Gastrocnemius medialis (tissue), 4 donors: Measurements from ENCODE around the gene RPS13. TPM values are rescaled to one million over a fixed set of nuclear protein-coding genes. Genes with fewer than 3 reads are reported as not detected.
"Not testable (repeated sequence)": the region's sequence is repeated elsewhere in the genome, so short reads cannot be mapped to it uniquely, and the experiment has no call there.

Source experiments
- ATAC-seq, 2 donors: fragments of 150-250 bp; one replicate each; pipeline ENCODE4 v1.9.1; 2016
- DNase-seq, 2 donors: peaks; one replicate each; pipeline ENCODE4 v3.0.0-alpha.2; 2019
- H3K27ac ChIP-seq, 4 donors: fragments of 200-600 bp; sonication (generic); 1 replicate in 1 of 4; 2 replicates in 3 of 4; pipeline ENCODE4 v1.5.1; 2016 to 2018; ENCODE audit warnings: mild to moderate bottlenecking in 2 of 4, moderate library complexity in 1 of 4
- H3K27me3 ChIP-seq, 3 donors: fragments of 200-600 bp; sonication (generic) in 2 of 3; 1 replicate in 1 of 3; 2 replicates in 2 of 3; pipeline versions ENCODE4 v1.5.1 to v1.6.0; 2016 to 2019; ENCODE audit warnings: mild to moderate bottlenecking in 1 of 3, moderate library complexity in 1 of 3
- H3K36me3 ChIP-seq, 2 donors: fragments of 200-600 bp; sonication (generic) in 1 of 2; one replicate each; pipeline ENCODE4 v1.5.1; 2017 to 2018
- H3K4me1 ChIP-seq, 2 donors: fragments of 200-600 bp; sonication (generic) in 1 of 2; one replicate each; pipeline ENCODE4 v1.5.1; 2016 to 2017; ENCODE audit warnings: mild to moderate bottlenecking in 2 of 2
- H3K4me3 ChIP-seq, 4 donors: fragments of 200-600 bp; sonication (generic) in 3 of 4; 1 replicate in 1 of 4; 2 replicates in 3 of 4; pipeline ENCODE4 v1.5.1; 2016 to 2019; ENCODE audit warnings: mild to moderate bottlenecking in 2 of 4
- H3K9me3 ChIP-seq, 3 donors: fragments of 200-600 bp; sonication (generic) in 2 of 3; 1 replicate in 1 of 3; 2 replicates in 2 of 3; pipeline ENCODE4 v1.5.1; 2016 to 2019
- CTCF ChIP-seq, 5 experiments: fragments of 450-650 bp in 3 of 5; fragments of 200-600 bp in 2 of 5; sonication (generic) in 2 of 5; IDR thresholded peaks in 4 of 5; conservative IDR thresholded peaks in 1 of 5; 1 replicate in 4 of 5; 2 replicates in 1 of 5; pipeline ENCODE4 v1.5.1; 2016 to 2019; ENCODE audit warnings: antibody characterized with exemption in 5 of 5, mild to moderate bottlenecking in 3 of 5, moderate library complexity in 3 of 5
- POLR2A ChIP-seq, 2 donors: fragments of 450-650 bp; IDR thresholded peaks; one replicate each; pipeline ENCODE4 v1.6.1; 2017; ENCODE audit warnings: antibody characterized with exemption in 2 of 2, mild to moderate bottlenecking in 2 of 2, moderate library complexity in 2 of 2
- in situ Hi-C, 4 donors: fragments of 200-750 bp; cut with MboI; loops; one replicate each; pipeline versions ENCODE4 v1.15.0 to v1.8.0; 2017; ENCODE audit warnings: low sequenced_read_pairs in 4 of 4
- intact Hi-C: fragments of 100-400 bp; cut with DNase I; formaldehyde crosslinking; loops from one replicate; pipeline ENCODE4 v1.15.1; 2023; ENCODE audit warnings: low total_unique reads
- total RNA-seq, 4 donors: library from RNA; depleted of rRNA; stranded (reverse); fragments of >200 nt; gene quantifications; one replicate each; pipeline versions ENCODE4 v1.1.0 to v1.2.3, GENCODE V29; 2016

RPS13 gene
- total RNA-seq, 4 donors from 2014 or later, result 1,365 to 1,604 (median 1,491) TPM

GRCh38 chr11:17066691-17067090, 10.8 kb downstream of the RPS13 start:
- H3K27ac ChIP-seq, result no peak overlapping the region
- H3K27me3 ChIP-seq, result no peaks in the 10 kb centered on the region
- H3K4me1 ChIP-seq, result no peaks in the 10 kb centered on the region
- intact Hi-C loops, result no loop called here
- ATAC-seq, result no peak
- H3K36me3 ChIP-seq, result no peaks in the 10 kb centered on the region
- no peaks in the 10 kb centered on the region for H3K9me3 ChIP-seq
- in situ Hi-C loops, result loop anchor here (10.0 to 25.0 kb wide), 3 partner anchors 122 to 272 kb away; no protein-coding TSS in a partner anchor
- no peak for TF ChIP-seq POLR2A (IDR thresholded peaks at IDR 0.05)
- no peak for TF ChIP-seq CTCF (IDR thresholded peaks at IDR 0.05 in 4 of 5, conservative IDR thresholded peaks at IDR 0.05 in 1 of 5)
- H3K4me3 ChIP-seq, result no peak overlapping the region
- DNase-seq, result no peak

- ATAC-seq (peak; percentile 68 to 80), DNase-seq (peak in 1 of 2 donors; percentile 31)
- Histone ChIP-seq H3K9me3 (no peaks in the 10 kb centered on the region), H3K4me1 (no peaks in the 10 kb centered on the region), H3K4me3 (no peak overlapping the region), H3K27me3 (no peaks in the 10 kb centered on the region), H3K36me3 (no peaks in the 10 kb centered on the region), H3K27ac (no peak overlapping the region)
- TF ChIP-seq POLR2A (IDR thresholded peaks at IDR 0.05) (no peak), CTCF (IDR thresholded peaks at IDR 0.05 in 4 of 5, conservative IDR thresholded peaks at IDR 0.05 in 1 of 5) (peak; percentile 48 to 85 (median 77))
- intact Hi-C loops (loop anchor here (1.0 to 2.0 kb wide), 3 partner anchors 117 to 277 kb away; no protein-coding TSS in a partner anchor), in situ Hi-C loops (loop anchor here (5.0 to 25.0 kb wide), 4 partner anchors 116 to 269 kb away; no protein-coding TSS in a partner anchor)
Measured at GRCh38 chr11:17063171-17064002, 14.1 kb downstream of the RPS13 start.

GRCh38 chr11:17051146-17051545, 26.3 kb downstream of the RPS13 start:
- intact Hi-C loops, DNase-seq, H3K4me3 ChIP-seq, H3K36me3 ChIP-seq, H3K9me3 ChIP-seq, ATAC-seq, H3K27ac ChIP-seq, H3K27me3 ChIP-seq, H3K4me1 ChIP-seq: not testable (repeated sequence)
- in situ Hi-C loops, result loop anchor here in 3 of 4 donors (25.0 kb wide), 1 partner anchor 239 kb away; no protein-coding TSS in a partner anchor

- ATAC-seq, H3K4me1 ChIP-seq, in situ Hi-C loops, intact Hi-C loops, H3K27ac ChIP-seq, DNase-seq, H3K9me3 ChIP-seq, H3K36me3 ChIP-seq, H3K4me3 ChIP-seq, H3K27me3 ChIP-seq: not testable (repeated sequence)
Measured at GRCh38 chr11:17048491-17048890, 29.0 kb downstream of the RPS13 start.

- in situ Hi-C loops, result no loop called here
- H3K9me3 ChIP-seq, result no peaks in the 10 kb centered on the region
- intact Hi-C loops, result no loop called here
- no peak for TF ChIP-seq CTCF (IDR thresholded peaks at IDR 0.05 in 4 of 5, conservative IDR thresholded peaks at IDR 0.05 in 1 of 5)
- no peak for TF ChIP-seq POLR2A (IDR thresholded peaks at IDR 0.05)
- no peaks in the 10 kb centered on the region for H3K4me1 ChIP-seq
- ATAC-seq (no peak), DNase-seq (no peak)
- H3K27me3 ChIP-seq, result no peaks in the 10 kb centered on the region
- no peaks in the 10 kb centered on the region for H3K36me3 ChIP-seq
- no peak overlapping the region for H3K27ac ChIP-seq
- no peak overlapping the region for H3K4me3 ChIP-seq
Measured at GRCh38 chr11:17046690-17047089, 30.8 kb downstream of the RPS13 start.
